SU-DHL-6 (cell line): Measurements from ENCODE around the gene CEACAM16.

Source experiments
- H2AFZ ChIP-seq: fragments of 200-600 bp; sonication (generic); 2 replicates; pipeline ENCODE4 v1.6.1; 2014; ENCODE audit warnings: low read depth, mild to moderate bottlenecking, moderate library complexity, mixed read lengths, antibody characterized with exemption, low read length; ENCODE audit not compliant: severe bottlenecking
- H3F3A ChIP-seq: fragments of 200-600 bp; shearing (Covaris generic); 2 replicates; pipeline ENCODE4 v1.6.0; 2016; ENCODE audit warnings: antibody characterized with exemption, mild to moderate bottlenecking; ENCODE audit not compliant: insufficient read depth
- H3K27ac ChIP-seq: fragments of 200-600 bp; sonication (generic); 2 replicates; pipeline ENCODE4 v1.5.1; 2016; ENCODE audit warnings: low read depth, mild to moderate bottlenecking, low read length, moderate library complexity, mixed read lengths
- H3K27me3 ChIP-seq: fragments of 200-600 bp; sonication (generic), shearing (Covaris generic); 2 replicates; pipeline ENCODE4 v1.6.0; 2014; ENCODE audit warnings: mild to moderate bottlenecking, low read length
- H3K36me3 ChIP-seq: fragments of 200-600 bp; sonication (generic); 2 replicates; pipeline ENCODE4 v1.6.1; 2014; ENCODE audit warnings: mild to moderate bottlenecking, low read length, mixed read lengths
- H3K4me2 ChIP-seq: fragments of 300-600, 200-600 bp; shearing (Covaris generic), sonication (generic); 2 replicates; pipeline ENCODE4 v1.6.0; 2014; ENCODE audit warnings: low read length, low read depth, mild to moderate bottlenecking; ENCODE audit not compliant: poor library complexity, severe bottlenecking
- H3K4me3 ChIP-seq: fragments of 200-600 bp; sonication (generic); 2 replicates; pipeline ENCODE4 v1.5.1; 2014; ENCODE audit warnings: antibody characterized with exemption, low read length, mild to moderate bottlenecking, mixed read lengths; ENCODE audit not compliant: insufficient read depth, poor library complexity, severe bottlenecking
- H3K79me2 ChIP-seq: fragments of 200-600 bp; sonication (generic); 2 replicates; pipeline ENCODE4 v1.6.1; 2014; ENCODE audit warnings: mild to moderate bottlenecking, low read length, moderate library complexity; ENCODE audit not compliant: insufficient read depth
- H3K9ac ChIP-seq: fragments of 200-600 bp; sonication (generic); 2 replicates; pipeline ENCODE4 v1.7.0; 2014; ENCODE audit warnings: mild to moderate bottlenecking, low read length
- H3K9me2 ChIP-seq: fragments of 200-600 bp; sonication (generic); replicated peaks from 2 replicates; pipeline ENCODE4 v1.6.1; 2014; ENCODE audit warnings: low read length; ENCODE audit not compliant: insufficient read depth
- H3K9me3 ChIP-seq: fragments of 200-600 bp; sonication (generic); 2 replicates; pipeline ENCODE4 v1.6.1; 2014; ENCODE audit warnings: low read length, mixed read lengths; ENCODE audit not compliant: insufficient read depth
- H4K20me1 ChIP-seq: fragments of 200-600 bp; sonication (generic); 2 replicates; pipeline ENCODE4 v1.6.1; 2014; ENCODE audit warnings: low read depth, mild to moderate bottlenecking, antibody characterized with exemption, low read length, moderate library complexity, mixed read lengths
- CTCF ChIP-seq: fragments of 200-600 bp; sonication (generic); IDR thresholded peaks from one replicate; pipeline ENCODE4 v1.5.1; 2017; ENCODE audit warnings: antibody characterized with exemption, mild to moderate bottlenecking, low read length, moderate library complexity; ENCODE audit not compliant: insufficient read depth, poor library complexity, severe bottlenecking
- EZH2phosphoT487 ChIP-seq: fragments of 200-600 bp; sonication (generic), shearing (Covaris generic); conservative IDR thresholded peaks from 2 replicates; pipeline ENCODE4 v1.6.1; 2018; ENCODE audit warnings: mild to moderate bottlenecking, antibody characterized with exemption, low read length, moderate library complexity, mixed read lengths

CEACAM16 gene

GRCh38 chr19:44741841-44742329 is 42.9 kb downstream of the CEACAM16 start:
- no peak overlapping the region for H3K4me3 ChIP-seq

GRCh38 chr19:44742330-44743061 is 43.5 kb downstream of the CEACAM16 start:
- no peak overlapping the region for H3K4me3 ChIP-seq
- no peak overlapping the region for H3K9ac ChIP-seq
- no peaks in the 10 kb centered on the region for H3K9me3 ChIP-seq
- H3K36me3 ChIP-seq: no peaks in the 10 kb centered on the region
- H3F3A ChIP-seq: no peaks in the 10 kb centered on the region
- H2AFZ ChIP-seq: no peak overlapping the region
- TF ChIP-seq CTCF (no peak), EZH2phosphoT487 (no peak)
- H3K79me2 ChIP-seq: no peaks in the 10 kb centered on the region
- no peak overlapping the region for H3K4me2 ChIP-seq
- no peaks in the 10 kb centered on the region for H3K9me2 ChIP-seq
- H4K20me1 ChIP-seq: no peaks in the 10 kb centered on the region
- H3K27ac ChIP-seq: no peak overlapping the region
- no peaks in the 10 kb centered on the region for H3K27me3 ChIP-seq

More at GRCh38 chr19:44741841-44742329, 42.9 kb downstream of the CEACAM16 start:
- Histone ChIP-seq H3K9me2 (no peaks in the 10 kb centered on the region), H2AFZ (no peak overlapping the region), H3K27me3 (no peaks in the 10 kb centered on the region), H3K79me2 (no peaks in the 10 kb centered on the region), H4K20me1 (no peaks in the 10 kb centered on the region), H3K4me2 (no peak overlapping the region), H3K9ac (no peak overlapping the region), H3K36me3 (no peaks in the 10 kb centered on the region), H3F3A (no peaks in the 10 kb centered on the region), H3K27ac (no peak overlapping the region), H3K9me3 (no peaks in the 10 kb centered on the region)
- no peak for TF ChIP-seq EZH2phosphoT487
- no peak for TF ChIP-seq CTCF

- Histone ChIP-seq H3K79me2 (peaks cover 12% of the 10 kb centered on the region), H3K4me2 (no peak overlapping the region), H3K36me3 (no peaks in the 10 kb centered on the region), H3K27ac (no peak overlapping the region), H2AFZ (no peak overlapping the region), H3F3A (peaks cover 9% of the 10 kb centered on the region), H3K9me2 (no peaks in the 10 kb centered on the region), H3K9me3 (no peaks in the 10 kb centered on the region), H4K20me1 (no peaks in the 10 kb centered on the region), H3K9ac (no peak overlapping the region), H3K27me3 (no peaks in the 10 kb centered on the region), H3K4me3 (no peak overlapping the region)
- no peak for TF ChIP-seq CTCF
- no peak for TF ChIP-seq EZH2phosphoT487
Observed at GRCh38 chr19:44744871-44745332, 46.0 kb downstream of the CEACAM16 start.
